D341Med (cell line): ENCODE measurements around the gene CEP170B.
"Not testable (repeated sequence)": the region's sequence is repeated elsewhere in the genome, so short reads cannot be mapped to it uniquely, and the experiment has no call there.

Experiments used
- DNase-seq: peaks from one replicate; pipeline ENCODE4 v3.0.0; 2012; ENCODE audit warnings: low spot score

CEP170B gene

DNA sequence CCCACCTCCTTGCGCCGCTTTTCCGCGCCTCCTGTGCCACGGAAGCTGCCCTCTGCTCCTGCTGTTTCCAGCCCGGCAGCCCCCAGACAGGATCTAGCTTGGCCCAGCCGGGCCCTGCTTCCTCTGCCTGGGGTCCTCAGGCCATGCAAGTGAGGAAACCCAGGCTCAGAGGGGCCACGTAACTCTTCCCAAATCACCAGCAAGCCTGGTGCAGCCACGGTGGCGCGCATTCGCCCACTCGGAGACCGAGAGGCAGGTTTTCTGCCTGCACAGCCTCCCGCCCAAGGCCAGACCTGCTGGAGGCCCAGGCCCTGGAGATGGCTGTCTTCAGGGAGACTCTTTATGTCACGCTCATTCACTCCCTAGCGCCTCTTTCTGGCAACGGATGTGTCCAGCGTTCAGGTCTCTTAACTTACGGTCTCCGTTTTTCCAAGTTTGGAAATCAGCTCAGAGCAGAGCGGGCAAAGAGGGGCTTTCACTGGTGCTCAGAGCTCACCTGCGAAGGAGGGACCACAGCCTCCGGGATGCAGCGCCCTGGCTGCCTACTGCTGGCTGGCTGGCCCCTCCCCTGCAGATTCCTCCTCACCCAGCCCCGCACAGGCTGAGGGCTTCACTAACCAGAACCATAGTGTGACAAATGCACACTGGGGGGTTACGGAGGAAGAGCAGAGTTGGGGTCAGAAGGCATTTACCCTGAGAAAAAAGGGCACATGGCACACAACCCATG lies 20.6 kb upstream of the CEP170B start:
- no peak for DNase-seq

DNA sequence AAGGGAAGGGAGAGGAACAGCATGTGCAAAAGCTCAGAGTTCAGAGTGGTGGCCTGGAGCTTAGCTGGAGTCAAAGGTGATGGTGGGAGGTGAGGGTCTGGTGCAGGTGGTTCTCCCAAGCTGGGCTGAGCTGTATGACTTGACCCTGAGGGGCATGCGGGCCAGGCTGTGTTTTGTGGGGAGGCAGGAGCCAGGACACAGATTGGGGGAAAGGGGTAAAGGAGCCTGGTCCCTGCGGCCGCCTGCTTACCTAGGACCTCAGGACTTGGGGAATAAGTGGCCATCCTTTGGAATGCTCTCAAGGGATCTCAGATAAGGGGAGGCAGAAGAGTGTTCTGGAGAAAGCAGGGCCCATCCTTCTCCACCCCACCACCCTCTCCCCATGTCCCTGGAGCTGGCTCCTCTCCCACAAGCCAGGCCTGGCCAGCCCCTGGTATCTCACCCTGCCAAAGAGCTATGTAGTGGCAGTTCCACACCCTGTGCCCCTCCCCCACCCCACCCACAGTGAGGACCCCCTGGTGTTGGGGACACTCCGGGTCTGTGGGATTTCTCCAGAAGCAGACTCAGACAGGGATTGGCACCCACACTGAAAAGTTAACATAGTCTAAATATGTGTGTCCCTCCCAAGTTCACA lies 19.9 kb upstream of the CEP170B start:
- no peak for DNase-seq

DNA sequence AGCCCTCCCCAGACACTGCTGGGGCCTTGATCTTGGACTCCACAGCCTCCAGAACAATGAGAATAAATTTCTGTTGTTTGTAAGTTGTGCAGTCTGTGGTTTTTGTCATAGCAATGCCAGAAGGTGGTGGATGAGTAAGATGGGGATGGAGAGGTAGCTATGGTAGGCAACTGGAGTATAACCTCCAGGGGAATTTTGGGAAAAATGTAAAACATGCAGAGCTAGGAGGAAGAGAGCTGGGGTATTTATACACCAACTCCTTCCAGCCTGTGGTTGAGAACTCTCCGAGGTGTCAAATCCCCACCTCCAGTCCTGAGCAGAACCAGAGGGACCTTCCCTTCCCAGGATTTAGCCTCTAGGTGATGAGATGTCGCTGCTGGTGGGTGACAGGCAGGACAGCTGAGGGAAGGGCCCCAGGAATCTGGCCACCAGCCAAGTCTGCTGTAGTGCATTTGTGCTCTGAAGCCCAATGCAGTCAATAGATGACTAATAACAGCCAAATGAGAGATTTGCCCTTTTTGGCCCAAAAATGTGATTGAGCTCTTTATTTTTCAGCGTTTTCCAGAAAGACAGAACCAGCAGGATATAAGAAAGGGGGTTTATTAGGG lies 19.1 kb upstream of the CEP170B start:
- no peak for DNase-seq

DNA sequence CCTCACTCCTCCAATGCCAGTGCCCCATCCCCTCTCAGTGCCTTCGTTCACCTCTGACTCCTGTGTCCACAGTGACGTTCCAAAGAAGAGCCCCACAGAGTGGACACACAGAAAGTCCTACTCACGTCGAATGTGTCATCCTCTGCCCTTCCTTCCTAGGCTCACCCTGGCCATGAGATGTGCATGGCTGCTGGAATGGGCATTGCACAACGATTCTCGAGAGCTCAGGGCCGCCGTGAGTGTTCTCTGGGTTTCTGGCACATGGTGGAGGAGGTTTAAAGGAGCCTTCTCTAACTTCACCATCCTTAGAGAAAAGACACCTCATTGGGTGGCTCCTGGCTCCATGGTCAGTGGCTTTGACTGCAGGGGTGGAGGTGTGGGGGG lies 12.8 kb upstream of the CEP170B start:
- peak; percentile 32 for DNase-seq

DNA sequence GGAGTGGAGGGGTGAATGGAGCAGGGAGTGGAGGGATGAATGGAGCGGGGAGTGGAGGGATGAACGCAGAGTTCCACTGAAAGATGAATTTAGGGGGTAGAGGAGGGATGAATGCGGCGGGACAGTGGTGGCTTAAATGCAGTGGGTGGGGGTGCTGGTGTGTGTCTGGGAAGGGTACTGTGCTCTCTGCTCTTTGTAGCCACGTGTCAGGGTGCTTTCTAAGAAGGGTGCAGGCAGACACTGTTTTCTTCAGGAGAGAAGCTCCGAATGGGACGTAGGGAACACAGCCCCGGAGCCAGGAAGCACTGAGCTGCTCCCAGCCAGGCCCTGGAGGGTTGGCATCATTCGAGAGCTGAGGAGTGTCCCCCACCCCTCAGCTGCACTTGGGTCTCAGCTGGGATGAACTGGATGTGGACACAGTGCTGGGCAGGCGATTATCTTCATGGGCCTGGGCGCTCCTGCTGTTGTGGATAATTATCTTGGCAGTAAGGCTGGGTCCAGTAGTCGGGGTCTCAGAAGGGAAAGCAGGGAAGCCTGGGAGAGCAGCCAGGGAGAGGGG lies 9.5 kb upstream of the CEP170B start:
- peak; percentile 39 for DNase-seq

DNA sequence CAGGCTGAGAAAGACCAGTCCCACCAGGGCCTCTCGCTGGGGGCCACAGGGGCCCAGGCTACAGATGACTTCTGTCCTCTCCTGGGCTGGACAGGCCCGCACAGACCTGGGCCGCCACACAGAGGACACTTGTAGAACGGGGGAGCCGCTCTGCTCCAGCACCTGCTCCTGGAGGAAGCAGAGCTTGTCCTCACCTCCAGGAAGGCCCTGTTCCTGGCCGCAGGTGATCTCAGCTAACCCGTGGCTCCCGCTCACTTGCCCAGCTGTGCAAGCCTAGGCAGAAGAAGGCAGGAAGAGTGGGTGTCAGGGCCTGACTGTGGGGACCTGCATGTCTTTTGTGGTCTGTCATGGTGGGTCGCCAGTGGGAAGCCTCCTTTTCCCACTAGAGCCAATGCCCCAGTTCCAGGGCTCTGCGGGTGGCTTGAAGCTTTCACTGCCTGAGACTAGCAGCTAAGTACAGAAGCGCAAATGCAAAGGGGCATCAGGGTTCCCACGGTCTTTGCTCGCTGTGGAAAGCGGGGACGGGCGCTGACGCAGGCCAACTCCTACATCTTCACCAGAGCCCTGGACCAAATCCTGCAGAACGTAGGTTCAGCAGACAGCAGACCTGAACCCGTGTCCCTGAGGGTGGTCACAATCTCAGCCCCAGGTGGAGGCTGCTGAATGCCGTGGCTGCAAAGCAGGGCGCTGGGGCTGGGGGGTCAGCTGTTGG lies 8.8 kb upstream of the CEP170B start:
- peak; percentile 33 for DNase-seq

DNA sequence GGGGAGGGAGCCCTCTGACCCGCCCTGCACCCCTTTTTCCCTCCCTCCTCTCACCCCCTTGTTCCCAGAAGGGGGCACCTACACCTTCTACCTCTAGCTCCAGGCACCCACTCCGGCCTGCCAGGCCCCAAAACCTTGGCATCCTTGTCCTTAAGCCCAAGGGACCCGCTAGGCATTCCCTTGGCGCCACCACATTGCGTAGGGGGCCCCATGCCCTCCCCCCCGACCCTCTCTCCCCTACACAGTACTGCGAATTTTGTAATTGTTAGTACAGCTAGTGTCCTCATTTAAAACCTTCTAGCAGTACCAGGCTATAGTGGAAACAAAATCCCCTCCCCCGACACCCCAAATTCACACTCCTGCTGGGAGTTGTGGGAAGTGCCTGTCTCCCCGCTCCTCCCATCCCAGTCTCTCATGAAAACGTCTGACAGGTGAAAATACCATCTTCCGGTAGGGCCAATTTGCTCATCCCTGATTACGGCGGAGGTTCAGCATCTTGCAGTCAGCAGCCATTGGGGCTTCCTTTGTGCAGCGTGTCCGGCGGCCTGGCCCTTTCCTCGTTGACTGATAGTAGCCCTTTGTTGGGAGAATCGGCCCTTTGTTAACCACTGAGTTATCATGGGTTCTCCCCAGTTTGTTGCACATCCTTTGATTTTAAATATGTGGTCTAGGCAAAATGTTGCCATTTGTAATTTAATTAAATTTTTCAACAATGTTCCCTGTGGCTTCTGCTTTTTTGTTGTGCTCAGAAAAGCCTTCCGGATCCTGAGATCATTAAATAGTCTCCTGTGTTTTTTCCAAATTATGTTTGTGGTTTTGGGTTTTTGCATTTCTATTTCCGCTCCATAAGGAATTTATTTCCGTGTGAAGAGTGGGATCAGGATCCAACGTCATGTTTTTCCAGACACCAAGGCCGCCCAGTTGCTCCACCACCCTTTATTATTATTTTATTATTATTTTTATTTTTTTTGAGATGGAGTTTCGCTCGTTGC lies 7.9 kb upstream of the CEP170B start:
- DNase-seq: peak; percentile 21

DNA sequence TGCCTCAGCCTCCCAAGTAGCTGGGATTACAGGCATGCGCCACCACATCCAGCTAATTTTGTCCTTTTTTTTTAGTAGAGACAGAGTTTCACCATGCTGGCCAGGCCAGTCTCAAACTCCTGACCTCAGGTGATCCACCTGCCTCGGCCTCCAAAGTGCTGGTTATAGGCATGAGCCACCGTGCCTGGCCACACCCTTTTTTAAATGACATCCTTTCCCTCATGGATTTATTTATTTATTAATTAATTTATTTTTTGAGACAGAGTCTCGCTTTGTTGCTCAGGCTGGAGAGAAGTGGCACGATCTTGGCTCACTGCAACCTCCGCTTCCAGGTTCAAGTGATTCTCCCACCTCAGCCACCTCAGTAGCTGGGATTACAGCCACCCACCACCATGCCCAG lies 7.1 kb upstream of the CEP170B start:
- DNase-seq: not testable (repeated sequence)

DNA sequence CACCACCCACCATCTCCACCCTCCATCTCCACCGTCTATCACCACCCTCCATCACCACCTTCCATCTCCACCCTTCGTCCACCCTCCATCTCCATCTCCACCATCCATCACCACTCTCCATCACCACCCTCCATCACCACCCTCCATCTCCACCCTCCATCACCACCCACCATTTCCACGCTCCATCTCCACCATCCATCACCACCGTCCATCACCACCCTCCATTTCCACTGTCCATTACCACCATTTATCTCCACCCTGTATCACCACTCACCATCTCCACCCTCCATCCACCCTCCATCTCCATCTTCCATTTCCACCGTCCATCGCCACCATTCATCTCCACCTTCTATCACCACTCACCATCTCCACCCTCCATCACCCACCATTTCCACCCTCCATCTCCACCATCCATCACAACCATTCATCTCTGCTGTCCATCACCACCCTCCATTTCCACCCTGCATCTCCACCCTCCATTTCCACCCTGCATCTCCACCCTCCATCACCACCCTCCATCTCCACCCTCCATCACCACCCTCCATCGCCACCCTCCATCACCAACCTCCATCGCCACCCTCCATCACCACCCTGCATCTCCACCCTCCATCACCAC lies 6.1 kb upstream of the CEP170B start:
- DNase-seq: no peak

DNA sequence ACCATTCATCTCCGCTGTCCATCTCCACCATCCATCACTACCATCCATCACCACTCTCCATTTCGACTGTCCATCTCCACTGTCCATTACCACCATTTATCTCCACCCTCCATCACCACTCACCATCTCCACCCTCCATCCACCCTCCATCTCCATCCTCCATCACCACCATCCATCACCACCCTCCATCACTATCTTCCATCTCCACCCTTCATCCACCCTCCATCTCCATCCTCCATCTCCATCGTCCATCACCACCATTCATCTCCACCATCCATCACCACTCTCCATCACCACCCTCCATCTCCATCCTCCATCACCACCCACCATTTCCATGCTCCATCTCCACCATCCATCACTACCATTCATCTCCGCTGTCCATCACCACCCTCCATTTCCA lies 5.2 kb upstream of the CEP170B start:
- DNase-seq: no peak

DNA sequence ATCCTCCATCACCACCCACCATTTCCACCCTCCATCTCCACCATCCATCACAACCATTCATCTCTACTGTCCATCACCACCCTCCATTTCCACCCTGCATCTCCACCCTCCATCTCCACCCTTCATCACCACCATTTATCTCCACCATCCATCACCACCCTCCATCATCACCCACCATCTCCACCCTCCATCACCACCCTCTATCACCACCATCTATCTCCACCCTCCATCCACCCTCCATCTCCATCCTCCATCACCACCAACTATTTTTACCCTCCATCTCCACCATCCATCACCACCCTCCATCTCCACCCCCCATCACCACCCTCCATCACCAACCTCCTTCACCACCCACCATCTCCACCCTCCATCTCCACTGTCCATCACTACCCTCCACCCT lies 4.7 kb upstream of the CEP170B start:
- DNase-seq: no peak

DNA sequence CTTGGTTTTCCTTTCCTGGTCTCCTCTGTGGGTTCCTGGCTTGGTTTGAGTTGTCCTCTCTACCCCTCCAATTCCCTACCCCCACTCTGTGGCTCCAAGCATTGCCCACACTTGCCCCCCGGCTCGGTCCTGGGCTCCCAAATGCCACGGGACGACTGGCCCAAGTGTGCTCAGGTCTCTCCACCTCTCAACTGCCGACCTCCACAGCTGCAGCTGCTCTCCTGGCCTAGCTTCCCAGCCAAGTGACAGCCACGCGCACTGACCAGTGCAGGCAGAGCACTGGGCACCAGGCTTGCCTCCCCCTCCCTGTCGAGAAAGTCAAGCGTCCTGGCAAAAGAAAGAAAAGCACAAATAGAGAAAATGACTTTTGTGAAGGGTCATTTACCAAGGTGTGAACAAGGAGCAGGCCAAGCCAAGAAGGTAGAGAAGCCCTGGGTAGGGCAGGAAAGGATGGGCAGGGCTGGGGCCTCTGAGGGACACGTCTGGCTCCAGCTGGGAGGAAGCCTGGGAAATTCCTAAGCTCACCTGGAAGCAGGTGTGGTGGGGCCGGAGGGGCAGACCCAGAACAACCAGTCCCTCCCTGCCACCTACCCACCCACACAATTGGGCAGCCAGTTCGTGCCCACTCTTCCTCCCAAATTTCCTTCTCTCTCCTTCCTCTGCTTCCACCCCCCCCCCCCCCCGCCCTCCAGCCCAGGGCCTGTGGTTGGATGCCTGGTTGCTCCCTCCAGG lies 1.8 kb upstream of the CEP170B start:
- no peak for DNase-seq

DNA sequence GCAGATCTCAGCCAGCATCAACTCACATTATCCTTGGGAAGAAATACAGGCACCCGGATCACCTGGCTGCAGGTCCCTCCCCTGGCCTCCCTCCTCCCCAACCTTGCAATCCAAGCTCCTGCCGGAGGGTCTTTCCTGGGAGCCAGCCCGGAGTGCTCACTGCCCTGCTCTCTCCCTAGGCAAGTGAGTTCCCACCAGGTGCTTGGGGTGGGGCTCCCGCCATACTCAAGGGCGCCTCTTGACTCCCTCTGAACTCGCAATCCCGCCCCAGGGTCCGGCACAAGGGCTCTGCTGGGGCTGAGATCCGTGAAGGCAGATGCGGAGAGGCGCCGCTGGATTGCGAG lies 1.2 kb upstream of the CEP170B start:
- DNase-seq: no peak

DNA sequence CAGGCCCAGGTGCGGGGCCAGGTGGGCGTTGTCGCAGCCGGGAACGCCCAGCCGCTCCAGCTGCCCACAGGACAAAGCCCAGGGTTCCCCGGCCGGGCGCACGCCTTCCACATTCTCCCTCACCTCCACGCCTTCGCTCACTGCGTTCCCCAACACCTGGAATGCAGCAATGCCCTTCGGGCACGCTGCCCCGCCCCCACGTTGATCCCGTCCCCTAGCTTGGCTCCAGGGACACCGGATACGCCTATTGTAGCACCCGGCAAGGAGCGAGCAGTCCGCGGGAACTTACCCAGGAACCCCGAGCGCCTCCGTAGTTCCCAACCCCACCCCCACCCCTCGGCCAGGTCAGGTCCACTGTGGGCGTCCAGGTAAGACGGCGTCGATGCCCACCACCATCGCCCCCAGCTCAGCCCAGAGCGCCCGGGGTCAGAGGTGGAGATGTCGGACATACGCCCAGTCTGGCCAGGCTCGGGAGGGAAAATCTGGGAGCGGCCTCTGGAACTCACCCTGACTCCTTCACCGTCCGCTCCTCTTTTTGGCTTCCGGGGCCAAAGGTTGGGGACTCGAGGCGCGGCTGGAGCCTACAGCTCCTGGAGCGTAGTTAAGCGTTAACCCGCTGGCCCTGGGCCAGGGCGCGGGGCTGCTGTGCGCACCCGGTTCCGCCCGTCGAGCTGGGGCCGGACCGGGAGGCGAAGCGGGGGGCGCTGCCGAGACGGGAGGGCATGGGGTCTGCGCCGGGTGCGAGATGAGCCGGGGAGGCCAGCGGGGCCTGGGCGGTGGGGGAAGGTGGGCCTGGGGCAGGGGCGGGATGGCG lies 594 bp upstream of the CEP170B start:
- DNase-seq: no peak

DNA sequence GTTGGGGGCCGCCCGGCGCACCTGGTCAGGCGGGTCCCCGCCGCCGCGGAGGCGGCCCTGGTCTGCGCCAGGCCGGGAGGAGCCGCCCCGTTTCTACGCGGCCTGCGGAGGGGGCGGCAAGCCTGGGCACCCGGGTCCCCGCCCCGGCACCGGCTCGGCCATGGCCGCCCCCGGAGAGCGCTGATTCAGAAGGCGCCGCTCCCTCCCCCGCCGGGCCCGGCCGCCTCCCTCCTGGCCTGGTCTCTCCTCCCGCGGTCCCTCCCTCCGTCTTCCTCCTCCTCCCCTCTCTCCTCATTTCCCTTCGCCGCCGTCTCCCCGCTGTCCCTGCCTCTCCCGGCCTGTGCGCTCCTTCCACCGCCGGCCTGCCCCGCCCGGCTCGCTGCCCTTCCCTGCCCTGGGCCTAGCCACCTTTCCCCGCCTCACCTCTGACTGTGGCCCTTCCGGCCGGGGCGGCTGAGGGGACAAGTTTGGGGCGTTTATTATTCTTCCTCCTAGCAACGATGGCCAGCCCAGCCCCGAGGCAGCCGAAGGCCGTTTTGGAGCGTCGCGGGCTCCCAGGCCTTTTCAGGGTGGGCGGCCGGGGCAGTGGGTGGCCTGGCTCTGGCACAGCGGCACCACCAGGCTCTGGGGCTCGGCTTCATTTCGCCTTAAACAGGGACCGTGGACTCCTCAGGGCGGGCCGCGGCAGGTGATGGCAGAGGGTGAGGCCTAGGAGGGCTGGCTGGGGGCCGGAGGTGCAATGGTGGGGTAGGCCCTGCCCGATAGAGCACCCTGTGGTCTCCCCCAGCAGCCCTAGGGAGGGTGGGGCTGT lies 768 bp downstream of the CEP170B start:
- DNase-seq: peak; percentile 74

DNA sequence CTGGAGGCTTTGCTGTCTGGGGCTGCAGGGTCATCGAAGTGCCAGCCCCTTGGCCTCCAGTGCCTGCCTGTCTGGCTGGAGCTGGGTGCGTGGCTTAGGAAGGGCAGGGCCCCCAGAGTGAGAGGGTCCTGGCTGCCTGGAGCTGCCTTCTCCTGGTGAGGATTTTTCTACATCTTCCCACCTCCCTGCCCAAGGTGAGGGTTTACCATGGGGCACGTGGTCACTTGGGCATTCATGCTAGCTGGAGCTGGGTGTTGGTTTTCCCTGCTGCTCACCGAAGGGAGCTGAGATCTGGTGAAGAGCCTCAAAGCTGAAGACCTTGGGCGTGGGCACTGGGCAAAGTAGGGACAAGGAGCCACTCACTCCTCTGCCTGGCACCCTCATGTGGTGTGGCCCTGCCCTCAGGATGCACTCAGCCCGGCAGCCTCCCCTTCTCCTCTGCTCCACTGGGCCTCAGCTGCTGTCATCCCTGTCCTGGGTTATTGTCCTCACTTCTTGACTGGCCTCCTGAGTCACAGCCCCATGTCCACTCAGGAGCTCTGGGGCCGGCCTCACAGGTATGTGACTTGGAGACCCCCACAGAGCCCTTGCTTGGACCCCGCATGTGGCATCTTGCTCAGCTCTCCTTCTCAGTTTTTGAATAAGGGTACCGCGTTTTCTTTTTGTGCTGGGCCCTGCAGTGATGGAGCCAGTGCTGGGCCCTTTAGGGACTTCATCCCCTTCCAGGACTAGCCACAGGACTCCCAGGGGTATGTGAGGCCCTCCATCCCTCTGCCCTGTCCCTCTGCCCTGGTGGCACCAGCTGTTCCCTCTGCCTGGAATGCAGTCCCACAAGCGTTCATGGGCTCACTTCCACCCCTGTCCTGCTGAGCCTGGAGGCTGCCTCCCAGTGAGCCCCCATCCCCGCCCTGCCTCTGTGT lies 1.6 kb downstream of the CEP170B start:
- no peak for DNase-seq

DNA sequence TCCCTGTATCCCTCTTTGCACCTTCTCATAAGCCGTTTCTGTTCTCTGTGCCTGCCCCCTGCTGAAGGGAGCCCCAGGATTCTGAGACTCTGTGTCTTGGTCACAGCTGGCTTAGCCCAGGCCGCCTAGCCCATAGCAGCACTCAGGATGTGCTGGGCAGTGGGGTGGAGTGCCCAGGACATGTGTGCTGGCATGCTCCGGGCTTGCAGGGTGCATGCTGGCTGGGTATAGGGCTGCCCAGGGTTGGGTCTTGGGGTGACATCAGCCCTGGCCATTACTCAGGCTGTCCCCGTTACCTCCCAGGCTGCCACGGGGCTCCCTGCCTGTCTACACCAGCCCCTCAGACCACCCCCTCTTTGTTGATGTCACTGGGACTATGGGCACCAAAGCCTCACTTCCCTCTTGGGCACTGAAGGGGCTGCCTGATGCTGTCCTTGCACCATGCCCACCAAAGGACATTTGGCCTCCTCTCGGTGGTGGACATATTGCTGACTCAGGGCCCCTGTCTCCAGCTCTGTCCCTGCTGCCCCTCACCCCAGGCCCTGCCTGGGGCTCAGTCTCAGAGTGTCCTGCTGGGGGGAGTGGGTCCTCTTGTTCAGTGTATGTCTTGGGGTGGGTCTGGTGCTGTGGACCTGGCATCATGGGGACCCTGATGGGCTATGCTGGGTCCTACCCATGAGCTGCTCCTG lies 2.4 kb downstream of the CEP170B start:
- no peak for DNase-seq
